ENCODE results near the gene SLC44A5.
"Not testable (repeated sequence)": the region's sequence is repeated elsewhere in the genome, so short reads cannot be mapped to it uniquely, and the experiment has no call there.

Gene SLC44A5

GRCh38 chr1:75415187-75415586 lies 195.7 kb downstream of the SLC44A5 start:
- TF ChIP-seq CTCF (IDR thresholded peaks at IDR 0.05; ENCODE audit: insufficient read depth, low read depth, low read length, missing control alignments), result no peak
- DNase-seq (ENCODE audit: low read depth), result no peak
- H3K4me3 ChIP-seq (ENCODE audit: low read length), result no peak overlapping the region

GRCh38 chr1:75412616-75413015 lies 198.3 kb downstream of the SLC44A5 start:
- no peak overlapping the region for H3K4me3 ChIP-seq (ENCODE audit: low read length)
- TF ChIP-seq CTCF (IDR thresholded peaks at IDR 0.05; ENCODE audit: insufficient read depth, low read depth, low read length, missing control alignments), result no peak
- DNase-seq (ENCODE audit: low read depth), result peak; percentile 89

- H3K4me3 ChIP-seq (ENCODE audit: low read length); DNase-seq (ENCODE audit: low read depth): not testable (repeated sequence)
These were observed 206.2 kb downstream of the SLC44A5 start for GRCh38 chr1:75404681-75405080.

- not testable (repeated sequence) for DNase-seq (ENCODE audit: low read depth); H3K4me3 ChIP-seq (ENCODE audit: low read length)
These were observed 207.7 kb downstream of the SLC44A5 start for GRCh38 chr1:75403147-75403646.

- H3K4me3 ChIP-seq (ENCODE audit: low read length), result no peak overlapping the region
- TF ChIP-seq CTCF (IDR thresholded peaks at IDR 0.05; ENCODE audit: insufficient read depth, low read depth, low read length, missing control alignments), result no peak
- no peak for DNase-seq (ENCODE audit: low read depth)
These were observed 210.2 kb downstream of the SLC44A5 start for GRCh38 chr1:75400716-75401115.

GRCh38 chr1:75396745-75397144 lies 214.2 kb downstream of the SLC44A5 start:
- peak; percentile 66 for DNase-seq (ENCODE audit: low read depth)
- H3K4me3 ChIP-seq (ENCODE audit: low read length), result no peak overlapping the region
- no peak for TF ChIP-seq CTCF (IDR thresholded peaks at IDR 0.05; ENCODE audit: insufficient read depth, low read depth, low read length, missing control alignments)

- TF ChIP-seq CTCF (IDR thresholded peaks at IDR 0.05; ENCODE audit: insufficient read depth, low read depth, low read length, missing control alignments), result no peak
- no peak for DNase-seq (ENCODE audit: low read depth)
- H3K4me3 ChIP-seq (ENCODE audit: low read length), result no peak overlapping the region
These were observed 214.7 kb downstream of the SLC44A5 start for GRCh38 chr1:75396260-75396659.

- TF ChIP-seq CTCF (IDR thresholded peaks at IDR 0.05; ENCODE audit: insufficient read depth, low read depth, low read length, missing control alignments), result no peak
- DNase-seq (ENCODE audit: low read depth), result no peak
- H3K4me3 ChIP-seq (ENCODE audit: low read length), result no peak overlapping the region
These were observed 216.4 kb downstream of the SLC44A5 start for GRCh38 chr1:75394386-75395139.

Data from epithelial cell of esophagus (primary cell).